Neural progenitor cell (in vitro differentiated cells): ENCODE measurements around the gene UBE2S. TPM values are rescaled to one million over a fixed set of nuclear protein-coding genes. Genes with fewer than 3 reads are reported as not detected.
A peak's percentile ranks its signal among the peaks of the same experiment; 100 is the strongest.
"Not testable (repeated sequence)": the region's sequence is repeated elsewhere in the genome, so short reads cannot be mapped to it uniquely, and the experiment has no call there.

Experiments
- DNase-seq: peaks from one replicate; pipeline ENCODE4 v3.0.0-alpha.2; 2016; ENCODE audit warnings: low spot score
- H2AFZ ChIP-seq: fragments of 200-600 bp; sonication (generic); replicated peaks from 2 replicates; pipeline ENCODE4 v1.6.1; 2016; ENCODE audit warnings: antibody characterized with exemption
- H3F3A ChIP-seq: fragments of 200-600 bp; sonication (generic); 2 replicates; pipeline ENCODE4 v1.6.1; 2016; ENCODE audit warnings: antibody characterized with exemption, low read depth
- H3K27ac ChIP-seq: fragments of 200-600 bp; sonication (generic); 2 replicates; pipeline ENCODE4 v1.5.1; 2016; ENCODE audit warnings: mild to moderate bottlenecking
- H3K27me3 ChIP-seq: fragments of 200-600 bp; sonication (generic); 2 replicates; pipeline ENCODE4 v1.6.1; 2016; ENCODE audit warnings: mild to moderate bottlenecking, moderate library complexity
- H3K36me3 ChIP-seq: fragments of 200-600 bp; sonication (generic); 2 replicates; pipeline ENCODE4 v1.5.1; 2016
- H3K4me1 ChIP-seq: fragments of 200-600 bp; sonication (generic); 2 replicates; pipeline ENCODE4 v1.6.1; 2016; ENCODE audit warnings: mixed run types
- H3K4me2 ChIP-seq: fragments of 200-600 bp; sonication (generic); 2 replicates; pipeline ENCODE4 v1.6.1; 2016
- H3K4me3 ChIP-seq: fragments of 200-600 bp; sonication (generic); 2 replicates; pipeline ENCODE4 v1.5.1; 2016
- H3K79me2 ChIP-seq: fragments of 200-600 bp; sonication (generic); 2 replicates; pipeline ENCODE4 v1.6.1; 2016; ENCODE audit warnings: low read depth
- H3K9ac ChIP-seq: fragments of 200-600 bp; sonication (generic); 2 replicates; pipeline ENCODE4 v1.6.1; 2016
- H3K9me3 ChIP-seq: fragments of 200-600 bp; sonication (generic); 2 replicates; pipeline ENCODE4 v1.5.1; 2016; ENCODE audit warnings: low read depth
- H4K20me1 ChIP-seq: fragments of 200-600 bp; sonication (generic); 2 replicates; pipeline ENCODE4 v1.6.1; 2016; ENCODE audit warnings: low read depth
- H3K27ac Mint-ChIP-seq: 3 replicates; pipeline ENCODE4 v1.8.0; 2021; ENCODE audit warnings: mixed read lengths
- H3K27me3 Mint-ChIP-seq: 2 replicates; pipeline ENCODE4 v1.8.0; 2022; ENCODE audit warnings: low read depth, mild to moderate bottlenecking, inconsistent platforms, moderate library complexity, mixed read lengths; ENCODE audit not compliant: insufficient read depth
- H3K36me3 Mint-ChIP-seq: 3 replicates; pipeline ENCODE4 v1.8.0; 2021; ENCODE audit warnings: mixed read lengths
- H3K4me1 Mint-ChIP-seq: 3 replicates; pipeline ENCODE4 v1.8.0; 2021; ENCODE audit warnings: mixed read lengths
- H3K4me3 Mint-ChIP-seq: 3 replicates; pipeline ENCODE4 v1.8.0; 2021; ENCODE audit warnings: mild to moderate bottlenecking, moderate library complexity, mixed read lengths
- H3K9me3 Mint-ChIP-seq: 3 replicates; pipeline ENCODE4 v1.8.0; 2020; ENCODE audit warnings: mixed read lengths
- EZH2 ChIP-seq: fragments of 200-600 bp; sonication (generic); IDR thresholded peaks from 2 replicates; pipeline ENCODE4 v1.6.1; 2017; ENCODE audit warnings: antibody characterized with exemption, mild to moderate bottlenecking, moderate library complexity
- EZH2phosphoT487 ChIP-seq: fragments of 200-600 bp; sonication (generic); IDR thresholded peaks from 2 replicates; pipeline ENCODE4 v1.6.1; 2017; ENCODE audit warnings: antibody characterized with exemption
- total RNA-seq: library from RNA; depleted of rRNA; stranded (reverse); fragments of >200 nt; gene quantifications from 2 replicates; pipeline ENCODE4 v1.2.3, GENCODE V29; 2015; ENCODE audit warnings: low replicate concordance
- TF ChIP-seq, protein P1 (sequence below): fragments of 200-600 bp; sonication (generic); IDR thresholded peaks from 2 replicates; pipeline ENCODE4 v1.5.1; 2017; ENCODE audit warnings: antibody characterized with exemption, mild to moderate bottlenecking

Gene UBE2S
- total RNA-seq, 1 donor from 2014 or later = 118 TPM

- Mint-ChIP-seq H3K27ac (peak overlapping the region; percentile 72), H3K4me1 (peaks cover 44% of the 10 kb centered on the region), H3K9me3 (peaks cover 13% of the 10 kb centered on the region), H3K36me3 (peaks cover 36% of the 10 kb centered on the region), H3K4me3 (peak overlapping the region; percentile 95), H3K27me3 (peaks cover 18% of the 10 kb centered on the region)
- Histone ChIP-seq H2AFZ (no peak overlapping the region), H3K27ac (no peak overlapping the region), H3K4me2 (peak overlapping the region; percentile 93), H3K79me2 (peaks cover 55% of the 10 kb centered on the region), H3K4me3 (peak overlapping the region; percentile 88), H3K4me1 (peaks cover 15% of the 10 kb centered on the region), H3F3A (peaks cover 54% of the 10 kb centered on the region), H4K20me1 (peaks cover 59% of the 10 kb centered on the region), H3K27me3 (no peaks in the 10 kb centered on the region), H3K9ac (peak overlapping the region; percentile 91), H3K36me3 (peaks cover 10% of the 10 kb centered on the region), H3K9me3 (no peaks in the 10 kb centered on the region)
- DNase-seq = no peak
- TF ChIP-seq EZH2 (no peak), EZH2phosphoT487 (no peak)
- TF ChIP-seq, protein P1, sequence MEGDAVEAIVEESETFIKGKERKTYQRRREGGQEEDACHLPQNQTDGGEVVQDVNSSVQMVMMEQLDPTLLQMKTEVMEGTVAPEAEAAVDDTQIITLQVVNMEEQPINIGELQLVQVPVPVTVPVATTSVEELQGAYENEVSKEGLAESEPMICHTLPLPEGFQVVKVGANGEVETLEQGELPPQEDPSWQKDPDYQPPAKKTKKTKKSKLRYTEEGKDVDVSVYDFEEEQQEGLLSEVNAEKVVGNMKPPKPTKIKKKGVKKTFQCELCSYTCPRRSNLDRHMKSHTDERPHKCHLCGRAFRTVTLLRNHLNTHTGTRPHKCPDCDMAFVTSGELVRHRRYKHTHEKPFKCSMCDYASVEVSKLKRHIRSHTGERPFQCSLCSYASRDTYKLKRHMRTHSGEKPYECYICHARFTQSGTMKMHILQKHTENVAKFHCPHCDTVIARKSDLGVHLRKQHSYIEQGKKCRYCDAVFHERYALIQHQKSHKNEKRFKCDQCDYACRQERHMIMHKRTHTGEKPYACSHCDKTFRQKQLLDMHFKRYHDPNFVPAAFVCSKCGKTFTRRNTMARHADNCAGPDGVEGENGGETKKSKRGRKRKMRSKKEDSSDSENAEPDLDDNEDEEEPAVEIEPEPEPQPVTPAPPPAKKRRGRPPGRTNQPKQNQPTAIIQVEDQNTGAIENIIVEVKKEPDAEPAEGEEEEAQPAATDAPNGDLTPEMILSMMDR = no peak
Measured at GRCh38 chr19:55406091-55406825, 1.3 kb downstream of the UBE2S start.

- Mint-ChIP-seq H3K36me3 (peaks cover 36% of the 10 kb centered on the region), H3K27ac (peak overlapping the region; percentile 72), H3K4me3 (peak overlapping the region; percentile 95), H3K27me3 (peaks cover 14% of the 10 kb centered on the region), H3K9me3 (peaks cover 9% of the 10 kb centered on the region), H3K4me1 (peaks cover 46% of the 10 kb centered on the region)
- Histone ChIP-seq H4K20me1 (peaks cover 65% of the 10 kb centered on the region), H3K79me2 (peaks cover 55% of the 10 kb centered on the region), H3K4me1 (peaks cover 15% of the 10 kb centered on the region), H3K9me3 (no peaks in the 10 kb centered on the region), H2AFZ (no peak overlapping the region), H3F3A (peaks cover 59% of the 10 kb centered on the region), H3K27me3 (no peaks in the 10 kb centered on the region), H3K9ac (no peak overlapping the region), H3K27ac (no peak overlapping the region), H3K4me3 (peak overlapping the region; percentile 88), H3K4me2 (peak overlapping the region; percentile 93), H3K36me3 (peaks cover 10% of the 10 kb centered on the region)
- no peak for DNase-seq
- TF ChIP-seq EZH2phosphoT487 (no peak), EZH2 (no peak)
- TF ChIP-seq, protein P1 = no peak
Measured at GRCh38 chr19:55405638-55406037, 1.9 kb downstream of the UBE2S start.

DNA sequence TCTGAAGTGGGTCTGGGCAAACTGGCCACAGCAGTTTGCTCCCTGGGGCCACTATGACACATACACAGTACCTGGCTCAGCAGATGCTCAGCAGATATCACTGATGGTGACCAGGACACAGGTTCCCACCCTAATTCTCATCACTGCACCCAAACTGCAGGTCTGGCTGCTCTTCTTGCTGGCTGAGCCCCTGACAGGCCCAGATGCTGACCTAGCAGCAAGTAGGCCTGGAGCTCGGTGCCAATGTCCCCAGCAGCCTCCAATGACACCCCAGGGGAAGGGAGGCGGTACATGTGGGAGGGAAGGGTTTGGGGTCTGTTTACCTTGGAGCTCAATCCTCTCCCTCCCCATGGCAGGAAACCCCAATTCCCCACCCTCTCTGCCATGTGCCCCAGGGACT is 5.1 kb downstream of the UBE2S start:
- no peak overlapping the region for H3K27ac Mint-ChIP-seq
- no peaks in the 10 kb centered on the region for H3K27me3 ChIP-seq
- peaks cover 54% of the 10 kb centered on the region for H3K79me2 ChIP-seq
- H3K36me3 ChIP-seq = peaks cover 10% of the 10 kb centered on the region
- no peak overlapping the region for H3K9ac ChIP-seq
- peak overlapping the region; percentile 46 for H3K27ac ChIP-seq
- no peak overlapping the region for H3K4me3 ChIP-seq
- peaks cover 35% of the 10 kb centered on the region for H3K36me3 Mint-ChIP-seq
- H3K9me3 ChIP-seq = no peaks in the 10 kb centered on the region
- H3K9me3 Mint-ChIP-seq = no peaks in the 10 kb centered on the region
- peaks cover 15% of the 10 kb centered on the region for H3K4me1 ChIP-seq
- no peak overlapping the region for H3K4me2 ChIP-seq
- H4K20me1 ChIP-seq = peaks cover 81% of the 10 kb centered on the region
- H3F3A ChIP-seq = peaks cover 73% of the 10 kb centered on the region
- H3K27me3 Mint-ChIP-seq = peaks cover 12% of the 10 kb centered on the region
- DNase-seq = no peak
- H3K4me1 Mint-ChIP-seq = peaks cover 46% of the 10 kb centered on the region
- no peak overlapping the region for H3K4me3 Mint-ChIP-seq
- H2AFZ ChIP-seq = no peak overlapping the region
- TF ChIP-seq EZH2phosphoT487 (no peak), EZH2 (no peak)
- TF ChIP-seq, protein P1 = no peak

- not testable (repeated sequence) for H3K27ac Mint-ChIP-seq, H3K4me2 ChIP-seq, H3K4me3 ChIP-seq, H2AFZ ChIP-seq, H3K9me3 Mint-ChIP-seq, DNase-seq, H3K4me3 Mint-ChIP-seq, H3K9me3 ChIP-seq, H3K27me3 ChIP-seq, H3K9ac ChIP-seq
- peaks cover 71% of the 10 kb centered on the region for H4K20me1 ChIP-seq
- H3F3A ChIP-seq = peaks cover 69% of the 10 kb centered on the region
- peak overlapping the region; percentile 46 for H3K27ac ChIP-seq
- H3K27me3 Mint-ChIP-seq = peaks cover 12% of the 10 kb centered on the region
- H3K79me2 ChIP-seq = peaks cover 43% of the 10 kb centered on the region
- H3K4me1 ChIP-seq = peaks cover 12% of the 10 kb centered on the region
- peaks cover 43% of the 10 kb centered on the region for H3K4me1 Mint-ChIP-seq
- peaks cover 30% of the 10 kb centered on the region for H3K36me3 Mint-ChIP-seq
- H3K36me3 ChIP-seq = peaks cover 10% of the 10 kb centered on the region
Measured at GRCh38 chr19:55401390-55401789, 6.2 kb downstream of the UBE2S start.
